NCI-H1417 treated with DMSO at 0.1 percent for 48 hours (cell line): Measurements from ENCODE around the gene ACADM.
A peak's percentile ranks its signal among the peaks of the same experiment; 100 is the strongest.
"Not testable (repeated sequence)": the region's sequence is repeated elsewhere in the genome, so short reads cannot be mapped to it uniquely, and the experiment has no call there.

Source experiments
- DNase-seq: peaks from one replicate; lab custom pipeline; 2025; lab: John Stamatoyannopoulos, UW

The ACADM gene

GRCh38 chr1:75724472-75725022 is at the start of gene ACADM:
TSS of gene ACADM (plus strand) at chr1:75724709. CDS start at chr1:75724788, 79 bp downstream.
- peak; percentile 50 for DNase-seq

GRCh38 chr1:75677443-75677842 is 47.1 kb upstream of the ACADM start:
- DNase-seq: no peak

GRCh38 chr1:75677964-75678363 is 46.5 kb upstream of the ACADM start:
- DNase-seq: not testable (repeated sequence)

GRCh38 chr1:75690547-75690946 is 34.0 kb upstream of the ACADM start:
- no peak for DNase-seq

- no peak for DNase-seq
Observed at GRCh38 chr1:75693551-75693950, 31.0 kb upstream of the ACADM start.

- no peak for DNase-seq
Observed at GRCh38 chr1:75696000-75696399, 28.5 kb upstream of the ACADM start.

- no peak for DNase-seq
Observed at GRCh38 chr1:75707191-75707590, 17.3 kb upstream of the ACADM start.

- no peak for DNase-seq
Observed at GRCh38 chr1:75708910-75709309, 15.6 kb upstream of the ACADM start.

GRCh38 chr1:75710832-75711231 is 13.7 kb upstream of the ACADM start:
- no peak for DNase-seq

GRCh38 chr1:75711846-75712245 is 12.7 kb upstream of the ACADM start:
- no peak for DNase-seq

GRCh38 chr1:75712306-75712705 is 12.2 kb upstream of the ACADM start:
- DNase-seq: no peak

- DNase-seq: no peak
Observed at GRCh38 chr1:75719810-75720209, 4.7 kb upstream of the ACADM start.

- DNase-seq: no peak
Observed at GRCh38 chr1:75720325-75720724, 4.2 kb upstream of the ACADM start.

- no peak for DNase-seq
Observed at GRCh38 chr1:75720820-75721219, 3.7 kb upstream of the ACADM start.

GRCh38 chr1:75722246-75722645 is 2.3 kb upstream of the ACADM start:
- not testable (repeated sequence) for DNase-seq

- DNase-seq: no peak
Observed at GRCh38 chr1:75722966-75723365, 1.5 kb upstream of the ACADM start.

GRCh38 chr1:75723989-75724471 is 479 bp upstream of the ACADM start:
- peak; percentile 59 for DNase-seq

- DNase-seq: no peak
Observed at GRCh38 chr1:75725266-75725665, 757 bp downstream of the ACADM start.

GRCh38 chr1:75725861-75726361 is 1.4 kb downstream of the ACADM start:
- DNase-seq: no peak

- DNase-seq: no peak
Observed at GRCh38 chr1:75727571-75727970, 3.1 kb downstream of the ACADM start.

GRCh38 chr1:75730432-75730831 is 5.9 kb downstream of the ACADM start:
- DNase-seq: no peak

GRCh38 chr1:75731881-75732280 is 7.4 kb downstream of the ACADM start:
- no peak for DNase-seq

- no peak for DNase-seq
Observed at GRCh38 chr1:75732703-75733102, 8.2 kb downstream of the ACADM start.

- no peak for DNase-seq
Observed at GRCh38 chr1:75733661-75734060, 9.2 kb downstream of the ACADM start.
